Heart left ventricle (tissue), 13 donors: Measurements from ENCODE around the gene RAD51B.

Experiments
- CTCF ChIP-seq, 12 donors: fragments of 200-600 bp; sonication (generic) in 4 of 12; IDR thresholded peaks; one replicate each; pipeline versions ENCODE4 v1.5.0 to v1.8.0; 2018 to 2022; ENCODE audit warnings: antibody characterized with exemption in 12 of 12, mild to moderate bottlenecking in 5 of 12
- POLR2A ChIP-seq, 2 donors: fragments of 450-650 bp; IDR thresholded peaks; one replicate each; pipeline ENCODE4 v1.6.1; 2017; ENCODE audit warnings: antibody characterized with exemption in 2 of 2, mild to moderate bottlenecking in 2 of 2, moderate library complexity in 2 of 2
- donor health status: ischemic (EF 13 %, LVEDD 7.1; RV severe dilation, severe dysfunction).
- donor health status: DM: no; HTN: yes; CAD: no.
- donor health status: DM: no; HTN: no; CAD: no.
- donor health status: ischemic (EF 25% LVEDD 6.9; RV normal size, moderate dysfunction).
- donor health status: ischemic (EF 25% LVEDD 5.7; RV mildly dilated, moderate dysfunction).
- donor health status: ischemic (EF 35%, LVEDD 5.7; RV mildly dilated, moderate dysfunction).
- donor health status: nonischemic (EF 11% LVEDD 7.7; RV severe dilation, severe dysfunction).
- donor health status: DM: yes; HTN: yes; CAD: no.
- donor health status: PGD.
- donor health status: ischemic (EF 29% LVEDD 5.4; RV normal size, mild dysfunction).
- donor health status: nonischemic (EF 23%, LVEDD 6.1; RV moderate dilation, normal function).

GRCh38 chr14:67944605-67945004 is 125.0 kb downstream of the RAD51B start:
- TF ChIP-seq CTCF (IDR thresholded peaks at IDR 0.05) (no peak), POLR2A (IDR thresholded peaks at IDR 0.05) (no peak)
